NCI-H510A (cell line): ENCODE data around the gene PTPN12.
"Not testable (repeated sequence)": the region's sequence is repeated elsewhere in the genome, so short reads cannot be mapped to it uniquely, and the experiment has no call there.

Source experiments
- DNase-seq: peaks from one replicate; lab custom pipeline; 2025; lab: John Stamatoyannopoulos, UW

PTPN12 gene

GRCh38 chr7:77538281-77539212 lies 1.5 kb downstream of the PTPN12 start:
- peak; percentile 57 for DNase-seq

- no peak for DNase-seq
Observed at GRCh38 chr7:77540402-77540822, 3.3 kb downstream of the PTPN12 start.

DNA sequence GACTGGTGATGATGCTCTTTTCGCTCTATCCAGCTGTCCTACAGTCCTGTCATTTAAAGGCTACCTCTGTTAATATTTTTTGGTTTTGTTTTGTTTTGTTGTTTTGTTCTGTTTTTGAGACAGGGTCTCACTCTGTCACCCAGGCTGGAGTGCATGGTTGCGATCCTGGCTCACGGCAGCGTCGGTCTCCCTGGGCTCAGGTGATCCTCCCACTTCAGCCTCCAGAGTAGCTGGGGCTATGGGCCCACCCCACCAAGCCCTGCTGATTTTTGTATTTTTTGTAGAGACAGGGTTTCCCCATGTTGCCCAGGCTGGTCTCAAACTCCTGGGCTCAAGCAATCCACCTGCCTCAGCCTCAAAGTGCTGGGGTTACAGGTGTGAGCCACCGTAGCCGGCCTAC lies 3.9 kb downstream of the PTPN12 start:
- not testable (repeated sequence) for DNase-seq

DNA sequence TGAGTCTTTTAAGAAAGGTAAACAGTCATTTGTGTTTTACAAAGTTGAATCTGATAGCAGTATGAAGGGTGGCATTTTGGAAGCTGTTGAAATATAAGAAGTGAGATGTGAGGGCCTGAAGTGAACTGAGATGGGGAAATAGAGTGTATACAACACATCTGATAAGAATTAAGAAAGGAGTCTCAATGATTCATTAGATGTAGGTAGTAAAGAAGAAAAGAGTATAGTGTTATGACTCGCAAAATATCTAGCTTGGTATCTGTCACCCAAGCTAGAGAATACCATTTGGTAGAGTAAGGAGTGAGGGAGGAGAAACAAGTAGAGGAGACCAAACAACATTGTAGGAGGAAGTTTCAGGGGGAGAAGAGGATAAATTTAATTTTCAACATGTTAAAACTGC lies 5.3 kb downstream of the PTPN12 start:
- no peak for DNase-seq

- DNase-seq = no peak
Observed at GRCh38 chr7:77542895-77543294, 5.8 kb downstream of the PTPN12 start.

GRCh38 chr7:77543910-77544309 lies 6.8 kb downstream of the PTPN12 start:
- no peak for DNase-seq

DNA sequence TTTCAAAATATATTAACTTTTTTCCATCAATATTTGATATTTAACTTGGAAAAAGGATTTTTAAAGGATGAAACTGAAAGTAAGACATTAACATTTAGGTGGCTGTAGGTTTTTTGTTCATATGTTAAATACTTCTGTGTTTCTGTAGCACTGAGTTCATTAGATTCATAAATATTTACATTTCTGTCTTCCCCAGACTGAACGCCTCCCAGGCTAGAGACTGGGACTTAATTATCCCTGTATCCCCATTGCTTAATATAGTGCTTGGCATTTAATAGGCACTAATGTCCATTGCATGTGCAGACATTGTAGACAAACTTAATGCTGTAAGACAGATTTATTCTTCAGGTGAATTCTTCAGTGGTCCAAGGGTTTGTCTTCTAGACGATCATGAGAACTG lies 7.4 kb downstream of the PTPN12 start:
- DNase-seq = no peak

- no peak for DNase-seq
Observed at GRCh38 chr7:77548206-77548605, 11.1 kb downstream of the PTPN12 start.

DNA sequence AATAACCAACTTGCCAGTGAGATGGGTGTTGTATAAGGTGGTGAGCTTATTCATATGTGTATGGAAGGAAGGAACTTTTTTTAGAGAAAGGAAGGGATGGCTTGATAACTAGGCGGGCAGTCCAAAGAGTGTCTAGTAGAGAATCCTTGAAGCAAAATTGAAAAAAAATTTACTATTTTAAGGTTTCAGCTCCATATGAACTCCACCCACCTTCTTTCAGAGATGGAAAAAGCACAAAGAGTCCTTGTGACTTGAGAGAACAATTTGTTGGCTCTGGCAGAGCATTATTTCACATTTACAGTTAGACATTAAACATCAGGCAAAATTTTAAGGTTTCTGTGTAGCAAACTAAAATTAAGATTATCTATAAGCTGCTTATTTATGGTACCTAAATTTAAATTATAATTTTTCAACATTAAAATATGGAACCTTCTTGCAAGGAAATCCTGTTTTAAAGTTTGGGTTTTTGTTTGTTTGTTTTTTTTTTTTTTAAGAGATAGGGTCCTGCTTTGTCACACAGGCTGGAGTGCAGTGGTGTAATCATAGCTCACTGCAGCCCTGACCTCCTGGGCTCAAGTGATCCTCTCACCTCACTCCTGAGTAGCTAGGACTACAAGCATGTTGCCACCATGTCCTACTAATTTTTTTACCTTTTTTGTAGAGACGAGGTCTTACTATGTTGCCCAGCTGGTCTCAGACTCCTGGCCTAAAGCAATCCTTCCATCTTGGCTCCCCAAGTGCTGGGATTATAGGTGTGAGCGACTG lies 12.2 kb downstream of the PTPN12 start:
- DNase-seq = no peak

DNA sequence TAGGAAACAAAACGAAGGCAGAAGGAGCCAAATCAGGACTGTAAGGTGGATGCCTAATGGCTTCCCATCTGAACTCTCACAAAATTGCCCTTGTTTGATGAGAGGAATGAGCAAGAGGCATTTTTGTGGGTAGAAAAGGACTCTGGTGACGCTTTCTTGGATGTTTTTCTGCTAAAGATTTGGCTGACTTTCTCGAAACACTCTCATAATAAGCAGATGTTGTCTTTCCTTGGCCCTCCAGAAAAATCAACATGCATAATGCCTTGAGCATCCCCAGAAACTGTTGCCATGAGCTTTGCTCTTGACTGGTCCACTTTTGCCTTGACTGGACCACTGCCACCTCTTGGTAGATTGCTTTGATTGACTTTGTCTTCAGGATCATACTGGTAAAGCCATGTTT lies 13.5 kb downstream of the PTPN12 start:
- no peak for DNase-seq

- DNase-seq = no peak
Observed at GRCh38 chr7:77553123-77553522, 16.0 kb downstream of the PTPN12 start.

DNA sequence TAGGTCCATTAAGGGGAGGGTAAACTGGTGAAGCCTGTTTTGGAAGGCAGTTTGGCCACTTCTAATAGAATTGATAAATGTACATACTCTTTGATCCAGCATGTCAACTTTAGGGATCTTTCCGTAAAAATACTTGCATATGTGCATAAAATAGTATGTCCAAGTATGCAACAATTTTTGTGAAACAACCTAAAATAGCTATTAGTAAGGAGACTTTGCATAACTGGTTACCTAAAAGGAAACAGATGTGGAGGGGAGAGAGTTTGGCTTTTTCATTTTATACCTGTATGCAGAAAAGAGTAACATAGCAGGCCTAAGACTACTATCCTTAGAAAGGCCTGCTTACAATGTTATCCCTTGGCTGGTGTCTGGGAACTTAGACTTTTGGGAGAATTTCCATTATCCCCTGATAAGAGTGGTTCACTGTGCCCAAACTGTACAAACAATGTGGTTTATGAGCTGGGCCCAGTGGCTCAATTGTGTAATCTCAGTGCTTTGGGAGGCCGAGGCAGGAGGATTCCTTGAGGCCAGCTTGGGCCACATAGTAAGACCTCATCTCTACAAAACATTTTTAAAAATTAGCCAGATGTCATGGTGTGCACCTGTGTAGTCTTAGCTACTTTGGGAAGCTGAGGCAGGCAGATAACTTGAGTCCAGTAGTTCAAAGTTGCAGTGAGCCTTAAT lies 21.3 kb downstream of the PTPN12 start:
- DNase-seq = no peak

DNA sequence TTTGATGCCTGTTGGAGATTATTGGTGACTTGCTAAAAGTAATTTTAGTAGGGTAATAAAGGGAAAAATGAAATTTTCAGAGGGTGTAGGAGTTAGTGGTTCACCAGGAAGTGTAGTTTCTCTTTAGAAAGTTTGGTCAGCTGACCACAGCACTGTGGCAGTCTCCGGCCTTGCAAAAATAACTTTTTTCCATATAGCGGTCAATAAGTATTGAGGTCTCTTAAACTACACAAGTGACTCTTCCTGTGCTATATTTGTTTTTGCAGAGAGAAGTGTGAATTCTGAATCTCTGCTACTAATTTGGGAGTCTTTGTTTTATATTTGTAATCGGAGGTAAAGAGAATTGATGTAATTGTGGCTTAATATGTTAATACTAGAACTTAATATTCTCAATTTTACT lies 24.3 kb downstream of the PTPN12 start:
- no peak for DNase-seq

DNA sequence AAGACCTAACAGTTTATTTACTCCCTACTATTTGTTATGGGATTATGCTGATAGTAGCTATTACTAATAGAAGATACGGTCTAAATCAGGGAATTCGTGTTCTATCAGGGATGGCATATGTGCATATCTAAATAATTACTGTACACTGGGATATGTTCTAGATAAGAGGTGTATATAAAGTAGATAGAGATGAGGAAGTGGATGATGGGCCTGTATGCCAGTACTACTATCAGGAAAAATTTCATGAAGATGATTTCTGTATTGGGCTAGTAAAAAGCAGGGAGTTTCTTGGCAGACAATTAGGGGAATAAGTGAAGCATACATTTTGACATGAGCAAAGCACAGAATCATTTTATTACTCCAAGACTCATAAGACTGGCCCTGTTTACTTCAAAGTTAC lies 26.2 kb downstream of the PTPN12 start:
- DNase-seq = no peak

GRCh38 chr7:77565917-77566316 lies 28.8 kb downstream of the PTPN12 start:
- DNase-seq = no peak

DNA sequence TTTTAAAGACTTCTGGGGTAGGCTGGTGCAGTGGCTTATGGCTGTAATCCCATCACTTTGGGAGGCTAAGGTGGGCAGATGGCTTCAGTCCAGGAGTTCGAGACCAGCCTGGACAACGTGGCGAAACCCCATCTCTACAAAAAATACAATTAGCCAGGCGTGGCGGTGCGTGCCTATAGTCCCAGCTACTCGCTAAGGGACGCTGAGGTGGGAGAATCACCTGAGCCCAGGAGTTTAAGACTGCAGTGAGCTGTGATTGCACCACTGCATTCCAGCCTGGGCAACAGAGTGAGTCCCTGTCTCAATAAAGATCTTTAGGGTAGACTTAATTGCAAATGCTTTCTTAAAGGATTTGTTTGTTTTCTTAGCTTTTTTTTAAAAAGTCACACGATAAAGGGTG lies 29.3 kb downstream of the PTPN12 start:
- no peak for DNase-seq

DNA sequence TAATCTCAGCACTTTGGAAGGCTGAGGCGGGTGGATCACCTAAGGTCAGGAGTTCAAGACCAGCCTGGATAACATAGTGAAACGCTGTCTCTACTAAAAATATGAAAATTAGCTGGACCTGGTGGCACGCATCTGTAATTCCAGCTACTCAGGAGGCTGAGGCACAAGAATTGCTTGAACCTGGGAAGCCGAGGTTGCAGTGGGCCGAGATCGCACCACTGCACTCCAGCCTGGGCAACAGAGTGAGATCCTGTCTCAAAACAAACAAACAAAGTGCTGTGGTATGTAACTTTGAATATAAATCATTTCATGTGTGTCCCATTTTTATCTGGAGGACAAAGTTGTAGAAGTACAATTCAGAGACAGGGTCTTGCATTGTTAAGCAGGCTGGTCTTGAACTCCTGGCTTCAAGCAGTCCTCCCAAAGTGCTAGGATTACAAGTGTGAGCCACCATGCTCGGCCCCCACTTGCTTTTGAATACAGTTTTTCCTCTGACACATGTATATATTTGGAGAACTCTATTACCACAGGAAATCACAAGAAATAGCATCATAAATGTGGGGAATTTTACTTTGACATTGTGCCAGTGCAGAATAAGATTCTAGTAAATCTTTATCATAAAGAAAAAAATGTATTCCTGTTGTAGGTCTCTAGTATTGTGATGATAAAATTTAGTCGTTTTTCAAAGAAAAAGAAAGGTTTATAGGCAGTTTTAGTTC lies 32.6 kb downstream of the PTPN12 start:
- DNase-seq = no peak

GRCh38 chr7:77570330-77571011 lies 33.4 kb downstream of the PTPN12 start:
- no peak for DNase-seq

- DNase-seq = no peak
Observed at GRCh38 chr7:77571801-77572200, 34.7 kb downstream of the PTPN12 start.

DNA sequence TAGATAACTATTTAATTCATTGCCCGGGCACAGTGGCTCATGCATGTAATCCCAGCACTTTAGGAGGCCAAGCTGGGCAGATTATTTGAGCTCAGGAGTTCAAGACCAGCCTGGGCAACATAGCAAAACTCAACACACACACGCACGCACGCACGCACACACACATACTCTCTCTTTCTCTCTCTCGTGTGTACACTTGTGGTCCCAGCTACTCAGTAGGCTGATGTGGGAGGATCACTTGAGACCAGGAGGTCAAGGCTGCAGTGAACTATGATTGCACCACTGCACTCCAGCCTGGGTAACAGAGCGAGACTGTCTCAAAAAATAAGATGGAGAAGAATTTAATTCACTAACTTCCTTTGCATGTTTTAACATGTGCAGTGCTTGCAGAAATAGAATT lies 38.1 kb downstream of the PTPN12 start:
- no peak for DNase-seq

DNA sequence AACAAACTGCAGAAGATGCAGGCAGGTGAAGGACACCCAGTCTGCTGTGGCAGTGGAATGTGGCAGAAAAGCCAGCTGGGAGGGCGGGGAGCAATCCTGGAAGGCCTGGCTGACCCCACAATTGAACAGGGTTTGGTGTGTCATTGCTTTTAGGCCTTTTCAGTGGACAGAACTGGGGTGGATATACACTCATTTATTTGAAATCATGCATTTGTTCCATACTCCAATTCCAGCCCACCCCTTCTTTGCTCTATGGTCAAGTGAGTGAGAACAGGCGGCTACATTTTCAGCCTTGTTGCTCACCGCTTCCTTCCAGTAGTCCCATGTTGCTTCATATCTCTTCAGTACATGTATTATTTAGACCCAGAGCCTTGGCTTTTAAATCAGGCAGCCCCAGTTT lies 39.8 kb downstream of the PTPN12 start:
- no peak for DNase-seq
